ENCODE measurements around the gene CXCL1.

Gene CXCL1

GRCh38 chr4:73869130-73870055 is at the start of gene CXCL1:
Gene CXCL1, plus strand, starts transcription at chr4:73869393. Its CDS starts 78 bp downstream, at chr4:73869471.
- in situ Hi-C loops (cut with MboI; ENCODE audit: low pct_unique_long_range_greater_than_20kb, low sequenced_read_pairs, unreplicated experiment), result no loop called here
- no peak for DNase-seq (ENCODE audit: low spot score)
- TF ChIP-seq, protein P1, sequence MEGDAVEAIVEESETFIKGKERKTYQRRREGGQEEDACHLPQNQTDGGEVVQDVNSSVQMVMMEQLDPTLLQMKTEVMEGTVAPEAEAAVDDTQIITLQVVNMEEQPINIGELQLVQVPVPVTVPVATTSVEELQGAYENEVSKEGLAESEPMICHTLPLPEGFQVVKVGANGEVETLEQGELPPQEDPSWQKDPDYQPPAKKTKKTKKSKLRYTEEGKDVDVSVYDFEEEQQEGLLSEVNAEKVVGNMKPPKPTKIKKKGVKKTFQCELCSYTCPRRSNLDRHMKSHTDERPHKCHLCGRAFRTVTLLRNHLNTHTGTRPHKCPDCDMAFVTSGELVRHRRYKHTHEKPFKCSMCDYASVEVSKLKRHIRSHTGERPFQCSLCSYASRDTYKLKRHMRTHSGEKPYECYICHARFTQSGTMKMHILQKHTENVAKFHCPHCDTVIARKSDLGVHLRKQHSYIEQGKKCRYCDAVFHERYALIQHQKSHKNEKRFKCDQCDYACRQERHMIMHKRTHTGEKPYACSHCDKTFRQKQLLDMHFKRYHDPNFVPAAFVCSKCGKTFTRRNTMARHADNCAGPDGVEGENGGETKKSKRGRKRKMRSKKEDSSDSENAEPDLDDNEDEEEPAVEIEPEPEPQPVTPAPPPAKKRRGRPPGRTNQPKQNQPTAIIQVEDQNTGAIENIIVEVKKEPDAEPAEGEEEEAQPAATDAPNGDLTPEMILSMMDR (IDR thresholded peaks at IDR 0.05; ENCODE audit: extremely low read depth, insufficient read depth, missing control alignments), result no peak

GRCh38 chr4:73821325-73821724 is 47.9 kb upstream of the CXCL1 start:
- TF ChIP-seq, protein P1 (IDR thresholded peaks at IDR 0.05; ENCODE audit: extremely low read depth, insufficient read depth, missing control alignments), result no peak
- in situ Hi-C loops (cut with MboI; ENCODE audit: low pct_unique_long_range_greater_than_20kb, low sequenced_read_pairs, unreplicated experiment), result no loop called here
- no peak for DNase-seq (ENCODE audit: low spot score)

GRCh38 chr4:73822389-73822788 is 46.8 kb upstream of the CXCL1 start:
- in situ Hi-C loops (cut with MboI; ENCODE audit: low pct_unique_long_range_greater_than_20kb, low sequenced_read_pairs, unreplicated experiment), result no loop called here
- TF ChIP-seq, protein P1 (IDR thresholded peaks at IDR 0.05; ENCODE audit: extremely low read depth, insufficient read depth, missing control alignments), result no peak
- DNase-seq (ENCODE audit: low spot score), result no peak

- TF ChIP-seq, protein P1 (IDR thresholded peaks at IDR 0.05; ENCODE audit: extremely low read depth, insufficient read depth, missing control alignments), result no peak
- DNase-seq (ENCODE audit: low spot score), result no peak
These were observed 46.2 kb upstream of the CXCL1 start for GRCh38 chr4:73822812-73823504.

GRCh38 chr4:73823760-73824159 is 45.4 kb upstream of the CXCL1 start:
- TF ChIP-seq, protein P1 (IDR thresholded peaks at IDR 0.05; ENCODE audit: extremely low read depth, insufficient read depth, missing control alignments), result no peak
- DNase-seq (ENCODE audit: low spot score), result no peak
- in situ Hi-C loops (cut with MboI; ENCODE audit: low pct_unique_long_range_greater_than_20kb, low sequenced_read_pairs, unreplicated experiment), result no loop called here

More at GRCh38 chr4:73822812-73823504, 46.2 kb upstream of the CXCL1 start:
- in situ Hi-C loops (cut with MboI; ENCODE audit: low pct_unique_long_range_greater_than_20kb, low sequenced_read_pairs, unreplicated experiment), result no loop called here

DNA sequence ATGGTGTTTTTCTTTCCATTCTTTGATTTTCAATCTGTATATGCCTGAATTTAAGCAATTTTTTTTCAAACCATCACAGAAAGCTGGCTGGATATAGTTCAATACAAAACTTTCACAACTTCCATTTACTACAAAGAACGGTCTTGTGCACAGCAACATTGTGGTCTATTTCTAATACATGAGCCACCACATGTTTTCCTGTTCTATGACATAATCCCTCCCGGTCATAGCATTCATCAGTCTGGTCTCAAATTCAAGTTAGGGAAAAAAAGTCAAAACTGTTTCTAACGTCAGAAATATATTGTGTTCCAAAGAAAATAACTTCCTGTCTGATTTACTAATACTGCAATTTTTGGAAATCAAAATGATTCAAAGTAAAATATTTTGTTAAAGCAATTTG is 40.2 kb upstream of the CXCL1 start:
- TF ChIP-seq, protein P1 (IDR thresholded peaks at IDR 0.05; ENCODE audit: extremely low read depth, insufficient read depth, missing control alignments), result no peak
- no peak for DNase-seq (ENCODE audit: low spot score)
- in situ Hi-C loops (cut with MboI; ENCODE audit: low pct_unique_long_range_greater_than_20kb, low sequenced_read_pairs, unreplicated experiment), result no loop called here
